Peyer's patch (tissue), 4 donors: ENCODE results near the gene NME5.

Experiments used
- POLR2A ChIP-seq, 2 donors: fragments of 450-650 bp; IDR thresholded peaks; one replicate each; pipeline ENCODE4 v1.5.1; 2017; ENCODE audit warnings: antibody characterized with exemption in 2 of 2, mild to moderate bottlenecking in 2 of 2, moderate library complexity in 2 of 2
- TF ChIP-seq, protein P1 (sequence below), 6 experiments: fragments of 450-650 bp in 4 of 6; fragments of 200-600 bp in 2 of 6; sonication (generic) in 1 of 6; IDR thresholded peaks; one replicate each; pipeline ENCODE4 v1.5.1; 2017 to 2019; ENCODE audit warnings: antibody characterized with exemption in 6 of 6, mild to moderate bottlenecking in 3 of 6, moderate library complexity in 1 of 6

DNA sequence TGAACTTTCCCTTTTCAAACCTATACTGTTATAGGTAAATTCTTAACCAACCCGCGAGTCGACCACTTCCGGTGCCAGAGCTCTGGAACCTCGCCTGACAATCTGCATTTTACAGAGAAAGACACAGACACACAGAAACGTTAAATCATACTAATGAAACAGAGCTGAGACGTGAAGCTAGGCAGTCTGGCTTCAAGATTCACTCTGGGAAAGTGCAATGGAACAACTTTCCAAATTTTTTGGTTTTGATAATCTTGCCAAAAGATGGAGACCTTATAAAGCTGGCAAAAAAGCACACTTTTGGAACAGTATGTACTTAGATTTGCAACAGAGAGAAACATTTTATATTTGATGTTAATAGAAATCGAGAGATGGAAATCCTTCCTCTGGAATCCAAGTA lies 71.3 kb downstream of the NME5 start:
- TF ChIP-seq, protein P1, sequence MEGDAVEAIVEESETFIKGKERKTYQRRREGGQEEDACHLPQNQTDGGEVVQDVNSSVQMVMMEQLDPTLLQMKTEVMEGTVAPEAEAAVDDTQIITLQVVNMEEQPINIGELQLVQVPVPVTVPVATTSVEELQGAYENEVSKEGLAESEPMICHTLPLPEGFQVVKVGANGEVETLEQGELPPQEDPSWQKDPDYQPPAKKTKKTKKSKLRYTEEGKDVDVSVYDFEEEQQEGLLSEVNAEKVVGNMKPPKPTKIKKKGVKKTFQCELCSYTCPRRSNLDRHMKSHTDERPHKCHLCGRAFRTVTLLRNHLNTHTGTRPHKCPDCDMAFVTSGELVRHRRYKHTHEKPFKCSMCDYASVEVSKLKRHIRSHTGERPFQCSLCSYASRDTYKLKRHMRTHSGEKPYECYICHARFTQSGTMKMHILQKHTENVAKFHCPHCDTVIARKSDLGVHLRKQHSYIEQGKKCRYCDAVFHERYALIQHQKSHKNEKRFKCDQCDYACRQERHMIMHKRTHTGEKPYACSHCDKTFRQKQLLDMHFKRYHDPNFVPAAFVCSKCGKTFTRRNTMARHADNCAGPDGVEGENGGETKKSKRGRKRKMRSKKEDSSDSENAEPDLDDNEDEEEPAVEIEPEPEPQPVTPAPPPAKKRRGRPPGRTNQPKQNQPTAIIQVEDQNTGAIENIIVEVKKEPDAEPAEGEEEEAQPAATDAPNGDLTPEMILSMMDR (IDR thresholded peaks at IDR 0.05): no peak
- no peak for TF ChIP-seq POLR2A (IDR thresholded peaks at IDR 0.05)
